Measurements from ENCODE around the gene CENATAC.

Gene CENATAC

GRCh38 chr11:119062779-119063178 is 64.8 kb downstream of the CENATAC start:
- Histone ChIP-seq H3K4me3 (ENCODE audit: low read length, poor library complexity, severe bottlenecking) (no peak overlapping the region), H3K9ac (ENCODE audit: low read depth, low read length, poor library complexity, severe bottlenecking) (no peak overlapping the region), H3K79me2 (ENCODE audit: insufficient read depth, low read length) (peaks cover 13% of the 10 kb centered on the region), H3K4me1 (ENCODE audit: insufficient read depth, low read length, poor library complexity, severe bottlenecking) (peaks cover 20% of the 10 kb centered on the region), H3F3A (ENCODE audit: low read depth) (no peaks in the 10 kb centered on the region), H3K9me3 (ENCODE audit: insufficient read depth, low read depth, low read length) (no peaks in the 10 kb centered on the region), H4K20me1 (ENCODE audit: insufficient read depth, low read length, poor library complexity, severe bottlenecking) (no peaks in the 10 kb centered on the region), H2AFZ (ENCODE audit: low read length) (no peak overlapping the region), H3K36me3 (ENCODE audit: insufficient read depth, low read length) (no peaks in the 10 kb centered on the region), H3K4me2 (ENCODE audit: low read depth, low read length, poor library complexity, severe bottlenecking) (no peak overlapping the region), H3K9me2 (replicated peaks; ENCODE audit: low read depth, low read length) (no peaks in the 10 kb centered on the region), H3K27me3 (ENCODE audit: insufficient read depth, low read length, poor library complexity, severe bottlenecking) (no peaks in the 10 kb centered on the region)
- TF ChIP-seq CTCF (conservative IDR thresholded peaks at IDR 0.05; ENCODE audit: low read length) (no peak), EZH2phosphoT487 (IDR thresholded peaks at IDR 0.05; ENCODE audit: borderline replicate concordance) (no peak)

- Histone ChIP-seq H4K20me1 (ENCODE audit: insufficient read depth, low read length, poor library complexity, severe bottlenecking) (no peaks in the 10 kb centered on the region), H3K9ac (ENCODE audit: low read depth, low read length, poor library complexity, severe bottlenecking) (no peak overlapping the region), H3K4me2 (ENCODE audit: low read depth, low read length, poor library complexity, severe bottlenecking) (peak overlapping the region; percentile 29), H2AFZ (ENCODE audit: low read length) (no peak overlapping the region), H3K36me3 (ENCODE audit: insufficient read depth, low read length) (no peaks in the 10 kb centered on the region), H3K79me2 (ENCODE audit: insufficient read depth, low read length) (peaks cover 22% of the 10 kb centered on the region), H3K4me1 (ENCODE audit: insufficient read depth, low read length, poor library complexity, severe bottlenecking) (peaks cover 20% of the 10 kb centered on the region), H3F3A (ENCODE audit: low read depth) (no peaks in the 10 kb centered on the region), H3K9me3 (ENCODE audit: insufficient read depth, low read depth, low read length) (no peaks in the 10 kb centered on the region), H3K9me2 (replicated peaks; ENCODE audit: low read depth, low read length) (no peaks in the 10 kb centered on the region), H3K4me3 (ENCODE audit: low read length, poor library complexity, severe bottlenecking) (no peak overlapping the region), H3K27me3 (ENCODE audit: insufficient read depth, low read length, poor library complexity, severe bottlenecking) (no peaks in the 10 kb centered on the region)
- peak; percentile 72 for TF ChIP-seq CTCF (conservative IDR thresholded peaks at IDR 0.05; ENCODE audit: low read length)
- TF ChIP-seq EZH2phosphoT487 (IDR thresholded peaks at IDR 0.05; ENCODE audit: borderline replicate concordance), result no peak
Measured at GRCh38 chr11:119065369-119065768, 67.4 kb downstream of the CENATAC start.
